Hepatic stellate cell (primary cell): ENCODE results near the gene TLE5.
"Not testable (repeated sequence)": the region's sequence is repeated elsewhere in the genome, so short reads cannot be mapped to it uniquely, and the experiment has no call there.

Source experiments
- DNase-seq: peaks from one replicate; pipeline ENCODE4 v3.0.0; 2011; ENCODE audit warnings: low spot score

Gene TLE5

DNA sequence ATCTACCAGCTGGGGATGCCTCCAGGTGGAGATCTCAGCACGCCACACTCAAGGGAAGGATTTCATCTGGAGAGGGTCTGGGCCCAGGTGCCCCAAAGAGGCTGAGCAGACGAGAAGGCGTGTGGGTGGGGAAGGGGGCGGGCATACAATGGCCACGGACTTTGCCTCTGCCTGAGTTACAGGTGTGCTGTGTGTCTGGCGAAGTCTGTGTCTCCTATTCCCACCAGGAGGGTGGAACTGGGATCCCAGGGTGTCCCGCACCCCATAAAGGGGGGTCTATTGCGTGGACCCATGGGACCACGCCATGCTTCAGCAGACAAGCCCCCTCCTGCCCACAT lies 36.8 kb downstream of the TLE5 start:
- DNase-seq, result no peak

DNA sequence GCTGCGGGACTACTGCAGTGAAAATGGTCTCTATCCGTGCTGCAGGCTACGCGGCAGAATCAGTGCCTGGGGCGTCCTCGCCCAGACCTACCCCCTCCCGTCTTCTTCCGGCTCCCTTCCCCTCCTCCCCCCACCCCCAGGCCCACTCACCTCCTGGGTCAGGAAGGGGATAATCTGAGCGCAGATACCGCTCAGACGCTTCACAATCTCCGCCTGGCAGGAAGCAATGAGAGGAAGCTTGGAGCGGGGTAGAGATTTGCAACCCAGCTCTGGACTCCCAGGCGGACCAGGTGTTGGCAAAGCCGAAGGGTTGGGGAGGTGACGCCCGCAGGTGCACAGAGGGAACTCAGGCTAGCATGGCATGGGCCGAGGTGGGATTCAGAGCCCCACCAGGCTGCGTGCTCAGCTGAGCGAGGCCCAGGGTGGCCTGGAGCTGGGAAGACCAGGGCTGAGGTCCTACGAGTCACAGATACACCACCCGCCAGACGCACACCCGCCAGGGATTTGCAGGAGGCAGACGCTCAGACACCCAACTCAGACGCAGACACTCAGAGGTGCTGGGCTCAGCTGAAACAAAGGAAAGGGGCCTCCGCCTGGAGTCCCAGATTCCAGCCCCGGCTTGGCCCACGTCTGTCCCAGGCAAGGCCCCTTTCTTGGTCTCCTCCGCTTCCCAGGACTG lies 37.3 kb downstream of the TLE5 start:
- DNase-seq, result no peak

DNA sequence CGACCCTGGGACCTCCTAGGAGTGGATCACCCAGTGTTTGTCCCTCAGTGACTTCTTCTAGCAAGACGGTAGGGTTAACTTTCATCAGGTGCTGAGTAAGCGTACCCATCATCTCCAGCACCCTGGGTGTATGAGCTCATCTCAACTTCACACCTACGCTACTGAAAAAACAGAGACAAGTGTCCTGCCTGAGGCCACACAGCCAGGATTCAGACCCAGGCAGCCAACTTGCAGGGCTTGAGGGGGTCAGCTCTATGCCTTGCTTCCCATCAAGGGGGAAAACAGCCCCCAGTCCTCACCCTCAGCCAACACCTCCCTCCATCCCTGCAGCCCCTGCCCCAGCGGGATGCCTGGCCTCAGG lies 37.8 kb downstream of the TLE5 start:
- no peak for DNase-seq

DNA sequence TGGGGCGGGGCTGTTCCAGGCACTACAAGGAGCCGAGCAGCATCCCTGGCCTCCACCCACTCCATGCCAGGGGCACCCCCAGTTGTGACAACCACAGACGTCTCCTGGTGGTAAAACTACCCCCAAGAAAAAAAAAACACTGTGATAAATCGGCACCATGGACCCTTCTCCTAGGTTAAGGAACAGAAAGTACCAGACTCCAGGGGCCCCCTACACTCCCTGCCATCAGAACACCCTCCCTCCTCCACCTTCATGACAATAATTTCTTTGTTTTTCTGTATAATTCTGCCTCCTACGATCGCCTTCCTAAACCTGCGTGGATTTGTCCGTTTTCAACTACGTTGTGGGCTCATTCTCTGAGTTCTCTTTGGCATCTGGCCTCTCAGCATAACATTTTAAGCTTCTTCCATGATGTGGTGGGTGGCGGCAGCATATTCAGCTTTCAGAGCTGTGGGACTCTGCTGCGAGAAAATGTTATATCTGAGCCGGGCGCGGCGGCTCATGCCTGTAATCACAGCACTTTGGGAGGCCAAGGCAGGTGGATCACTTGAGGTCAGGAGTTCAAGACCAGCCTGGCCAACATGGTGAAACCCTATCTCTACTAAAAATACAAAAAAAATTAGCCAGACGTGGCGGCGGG lies 41.9 kb downstream of the TLE5 start:
- no peak for DNase-seq

DNA sequence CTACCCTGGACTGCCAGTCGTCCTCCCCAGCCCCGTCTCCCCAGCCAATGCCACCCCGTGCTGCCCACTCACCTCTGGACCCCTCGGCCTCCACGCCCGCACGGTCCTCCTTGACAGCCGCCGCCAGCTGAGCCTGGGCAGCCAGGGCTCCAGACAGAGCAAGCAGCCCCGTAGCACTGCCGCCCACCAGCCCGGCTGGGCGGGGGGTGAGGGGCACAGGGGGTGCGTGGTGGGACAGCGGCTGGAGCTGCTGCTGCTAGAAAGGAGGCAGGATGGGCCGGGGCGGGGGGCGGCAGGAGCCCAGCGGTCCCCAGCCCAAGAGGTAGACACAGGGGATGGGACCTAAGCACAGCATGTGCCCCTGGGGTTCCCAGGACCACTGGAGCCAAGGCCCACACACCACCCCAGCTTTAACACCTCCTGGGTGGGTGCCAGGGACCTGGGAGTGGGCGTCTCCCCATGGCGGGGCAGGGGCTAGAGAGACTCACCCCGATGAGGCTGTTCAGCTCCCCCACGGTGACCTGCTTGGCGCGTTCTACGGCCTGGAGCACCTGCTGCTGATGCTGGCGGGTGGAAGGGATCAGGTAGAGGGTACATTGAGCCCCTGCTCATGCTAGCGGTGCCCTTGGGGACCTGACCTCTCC lies 43.0 kb downstream of the TLE5 start:
- no peak for DNase-seq

- no peak for DNase-seq
These were observed 44.4 kb downstream of the TLE5 start for GRCh38 chr19:3017923-3018322.

- DNase-seq, result no peak
These were observed 46.9 kb downstream of the TLE5 start for GRCh38 chr19:3015126-3016057.

DNA sequence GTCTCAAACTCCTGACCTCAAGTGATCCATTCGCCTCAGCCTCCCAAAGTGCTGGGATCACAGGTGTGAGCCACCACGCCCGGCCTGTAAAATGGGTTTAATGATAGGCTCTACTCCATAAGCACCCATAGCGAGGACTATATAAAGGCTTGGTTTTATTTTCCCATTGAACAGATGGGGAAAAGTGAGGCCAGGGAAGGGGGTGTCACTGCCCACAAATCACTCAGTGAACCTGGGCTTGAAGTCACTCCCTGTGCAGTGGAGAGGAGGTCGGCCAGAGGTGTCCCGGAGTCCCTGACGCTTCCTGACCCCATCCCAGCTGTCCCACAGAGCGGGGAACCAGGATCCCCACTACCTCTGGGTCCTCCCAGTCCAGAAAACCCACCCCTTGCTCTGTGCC lies 48.2 kb downstream of the TLE5 start:
- DNase-seq, result no peak

DNA sequence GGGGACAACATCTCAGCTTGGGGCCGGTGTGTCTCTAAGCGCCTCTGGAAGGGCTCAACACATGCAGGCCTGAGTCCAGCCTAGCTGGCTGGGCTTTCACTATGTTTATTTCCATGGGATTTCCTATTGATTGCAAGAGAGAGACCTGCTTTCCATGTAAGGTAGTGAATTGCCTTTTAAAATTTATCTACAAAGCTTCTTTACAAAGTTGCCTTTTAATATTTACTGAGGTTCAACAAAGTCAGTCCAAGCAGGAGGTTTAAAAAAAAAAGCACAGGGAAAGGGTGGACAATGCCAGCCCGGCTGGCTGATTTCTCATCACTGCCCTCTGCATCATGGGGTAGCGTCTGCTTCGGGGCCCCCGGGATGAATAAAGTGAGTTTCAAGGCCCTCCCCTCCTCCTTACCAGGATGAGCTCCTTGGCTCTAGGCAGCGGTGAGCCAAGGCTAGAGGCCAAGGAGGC lies 49.0 kb downstream of the TLE5 start:
- DNase-seq, result no peak

DNA sequence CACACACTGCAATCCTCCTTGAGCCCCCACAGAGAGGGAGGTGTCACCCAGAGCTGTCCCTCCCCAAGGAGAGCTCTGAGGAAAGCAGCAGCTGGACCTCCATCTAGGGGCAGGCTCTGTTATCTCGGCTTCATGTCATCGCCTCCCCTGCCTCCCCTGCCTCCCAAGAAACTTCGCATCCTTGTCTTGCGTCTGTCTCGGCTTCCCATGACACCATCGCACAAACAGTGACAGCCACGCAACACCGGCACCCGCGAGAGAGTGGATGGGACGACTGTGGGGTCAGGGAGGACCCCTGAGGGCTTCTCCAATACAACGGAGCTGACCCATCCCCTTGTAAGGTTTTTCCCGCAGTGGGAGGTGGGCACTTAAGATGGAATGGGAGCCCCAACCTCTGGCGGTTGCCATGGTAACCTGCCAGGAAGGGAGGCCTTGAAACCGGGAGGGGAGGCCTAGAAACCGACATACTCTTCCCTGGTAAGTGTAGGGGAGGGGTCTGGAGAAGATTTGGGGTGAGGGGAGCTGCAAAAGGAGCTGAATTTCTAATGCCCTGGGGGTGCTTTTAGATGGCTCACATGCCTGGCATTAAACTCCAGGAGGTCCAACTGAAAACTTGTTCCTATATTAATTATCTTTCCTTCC lies 49.6 kb downstream of the TLE5 start:
- DNase-seq, result no peak

- DNase-seq, result not testable (repeated sequence)
These were observed 50.2 kb downstream of the TLE5 start for GRCh38 chr19:3012059-3012458.

DNA sequence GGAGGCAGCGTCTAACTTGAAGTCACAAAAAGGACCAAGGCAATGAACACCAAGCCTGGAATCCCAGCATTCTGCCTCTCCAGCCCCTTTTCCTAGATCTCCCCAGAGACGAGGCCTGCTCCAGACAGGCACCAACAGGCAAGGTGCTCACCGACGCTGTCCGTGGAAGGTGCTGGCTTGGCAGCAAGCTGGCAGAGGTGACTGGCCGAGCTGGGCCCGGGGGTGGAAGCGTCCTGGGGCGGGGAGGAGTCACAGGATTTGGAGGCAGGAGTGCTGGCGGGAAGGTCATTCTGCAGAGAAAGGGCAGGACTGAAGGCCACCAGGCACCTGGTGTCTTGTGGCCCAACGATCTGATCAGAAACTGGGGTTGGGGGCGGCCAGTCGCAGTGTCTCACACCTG lies 51.4 kb downstream of the TLE5 start:
- no peak for DNase-seq

GRCh38 chr19:3008994-3009393 lies 53.3 kb downstream of the TLE5 start:
- DNase-seq, result no peak

- no peak for DNase-seq
These were observed 54.3 kb downstream of the TLE5 start for GRCh38 chr19:3007975-3008374.

DNA sequence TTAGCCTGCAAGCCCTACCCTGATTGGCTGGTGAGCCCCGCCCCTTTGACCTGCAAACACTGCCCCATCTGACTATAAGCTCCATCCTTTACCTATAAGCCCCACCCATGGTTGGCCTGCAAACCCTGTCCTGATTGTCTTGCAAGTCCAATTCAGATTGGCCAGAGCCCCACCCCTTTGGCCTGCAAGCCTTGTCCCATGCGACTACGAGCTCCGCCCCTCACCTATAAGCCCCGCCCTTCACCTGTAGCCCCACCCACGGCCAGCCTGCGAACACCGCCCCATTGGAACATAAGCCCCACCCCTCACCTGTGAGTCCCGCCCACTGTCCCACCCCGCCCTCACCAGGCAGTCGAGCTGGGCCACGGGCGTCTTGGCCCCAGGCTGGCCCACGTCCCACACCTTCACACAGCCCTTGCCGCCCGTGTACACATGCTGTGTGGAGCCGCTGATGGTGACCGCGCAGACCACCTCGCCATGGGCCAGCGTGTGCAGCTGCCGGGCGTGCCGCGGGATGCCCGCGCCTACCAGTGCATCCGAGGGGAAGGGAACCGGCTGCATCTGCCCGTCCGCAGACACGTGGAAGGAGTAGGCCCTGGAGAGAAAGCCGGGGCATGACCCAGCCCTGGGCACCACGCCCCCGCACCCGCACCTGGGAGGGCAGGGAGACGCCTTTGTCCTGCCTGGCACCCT lies 56.1 kb downstream of the TLE5 start:
- DNase-seq, result no peak

- no peak for DNase-seq
These were observed 57.0 kb downstream of the TLE5 start for GRCh38 chr19:3005345-3005744.

DNA sequence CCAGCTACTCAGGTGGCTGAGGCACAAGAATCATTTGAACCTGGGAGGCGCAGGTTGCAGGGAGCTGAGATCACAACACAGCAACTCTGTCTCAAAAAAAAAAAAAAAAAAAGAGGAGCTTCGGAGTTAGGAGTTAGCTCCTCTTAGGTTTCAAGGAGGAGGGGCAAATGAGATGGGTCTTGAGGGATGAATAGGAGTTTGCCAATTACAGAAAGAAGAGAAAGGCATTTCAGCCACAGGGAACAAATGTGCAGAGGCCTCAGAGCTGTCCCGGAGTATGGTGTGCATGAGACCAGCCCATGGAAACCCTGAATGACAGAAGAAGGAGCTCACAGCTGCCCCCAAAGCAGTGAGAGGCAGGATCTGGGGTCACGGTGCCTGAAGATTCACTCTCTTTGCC lies 57.8 kb downstream of the TLE5 start:
- no peak for DNase-seq

- no peak for DNase-seq
These were observed 59.2 kb downstream of the TLE5 start for GRCh38 chr19:3003046-3003445.
